Measurements from ENCODE around the gene XPA.

The XPA gene

GRCh38 chr9:97660340-97660739, 36.8 kb downstream of the XPA start:
- no CpG with 5 or more reads among the region's 5 CpGs for WGBS, 2 donors (ENCODE audit: extremely low coverage in 2 of 2, insufficient read length in 2 of 2, insufficient replicate concordance in 1 of 2)
- H2BK12ac ChIP-seq (ENCODE audit: low read length): no peak overlapping the region
- H3K14ac ChIP-seq (ENCODE audit: low read length): no peak overlapping the region

GRCh38 chr9:97659771-97660170, 37.4 kb downstream of the XPA start:
- Histone ChIP-seq H2BK5ac (ENCODE audit: low read length) (no peak overlapping the region), H2AFZ (ENCODE audit: low read length) (no peak overlapping the region), H2BK15ac (ENCODE audit: low read length) (no peak overlapping the region), H3K23ac (ENCODE audit: low read depth, low read length, poor library complexity) (no peak overlapping the region), H2AK5ac (ENCODE audit: low read depth, low read length) (no peak overlapping the region), H3K79me1 (ENCODE audit: low read depth, low read length) (no peaks in the 10 kb centered on the region), H3K36me3 (replicated peaks in 1 of 2; ENCODE audit: control insufficient read depth in 2 of 2, insufficient read depth in 2 of 2, low read length in 2 of 2) (peaks cover 24 to 97% of the 10 kb centered on the region in 2 donors), H3K18ac (ENCODE audit: low read length) (no peak overlapping the region), H3K4me2 (ENCODE audit: insufficient read depth, low read length, poor library complexity, severe bottlenecking) (no peak overlapping the region), H4K8ac (ENCODE audit: low read depth, low read length) (no peak overlapping the region), H3K14ac (ENCODE audit: low read length) (no peak overlapping the region), H3K9ac (ENCODE audit: low read depth, low read length, poor library complexity) (no peak overlapping the region), H3K4me1 (ENCODE audit: control insufficient read depth in 2 of 2, insufficient read depth in 1 of 2, low read depth in 1 of 2, low read length in 2 of 2) (no peaks in the 10 kb centered on the region), H3K4me3 (ENCODE audit: low read length in 2 of 2) (no peak overlapping the region), H3K4ac (ENCODE audit: low read length) (no peak overlapping the region), H2BK12ac (ENCODE audit: low read length) (no peak overlapping the region), H3K9me3 (replicated peaks in 1 of 2; ENCODE audit: control insufficient read depth in 2 of 2, insufficient read depth in 1 of 2, low read depth in 1 of 2, low read length in 2 of 2) (no peaks in the 10 kb centered on the region), H3K27me3 (ENCODE audit: control insufficient read depth in 3 of 3, insufficient read depth in 3 of 3, low read depth in 1 of 3, low read length in 3 of 3) (no peaks in the 10 kb centered on the region), H3K27ac (replicated peaks; ENCODE audit: low read length) (no peak overlapping the region), H4K91ac (ENCODE audit: low read depth, low read length, poor library complexity) (no peak overlapping the region), H2BK120ac (ENCODE audit: low read depth, low read length) (no peak overlapping the region)
- DNase-seq (ENCODE audit: low spot score): no peak
- WGBS, 2 donors (ENCODE audit: extremely low coverage in 2 of 2, insufficient read length in 2 of 2, insufficient replicate concordance in 1 of 2): no CpG with 5 or more reads among the region's 3 CpGs

More at GRCh38 chr9:97660340-97660739, 36.8 kb downstream of the XPA start:
- Histone ChIP-seq H3K4me2 (ENCODE audit: insufficient read depth, low read length, poor library complexity, severe bottlenecking) (no peak overlapping the region), H3K4me3 (ENCODE audit: low read length in 2 of 2) (no peak overlapping the region), H4K91ac (ENCODE audit: low read depth, low read length, poor library complexity) (no peak overlapping the region), H3K4me1 (ENCODE audit: control insufficient read depth in 2 of 2, insufficient read depth in 1 of 2, low read depth in 1 of 2, low read length in 2 of 2) (no peaks in the 10 kb centered on the region), H2AK5ac (ENCODE audit: low read depth, low read length) (no peak overlapping the region), H2AFZ (ENCODE audit: low read length) (no peak overlapping the region), H2BK5ac (ENCODE audit: low read length) (no peak overlapping the region), H3K9me3 (replicated peaks in 1 of 2; ENCODE audit: control insufficient read depth in 2 of 2, insufficient read depth in 1 of 2, low read depth in 1 of 2, low read length in 2 of 2) (no peaks in the 10 kb centered on the region), H3K27ac (replicated peaks; ENCODE audit: low read length) (no peak overlapping the region), H3K4ac (ENCODE audit: low read length) (no peak overlapping the region), H3K79me1 (ENCODE audit: low read depth, low read length) (no peaks in the 10 kb centered on the region), H4K8ac (ENCODE audit: low read depth, low read length) (no peak overlapping the region), H3K9ac (ENCODE audit: low read depth, low read length, poor library complexity) (no peak overlapping the region), H2BK120ac (ENCODE audit: low read depth, low read length) (no peak overlapping the region), H3K36me3 (replicated peaks in 1 of 2; ENCODE audit: control insufficient read depth in 2 of 2, insufficient read depth in 2 of 2, low read length in 2 of 2) (peaks cover 28 to 97% of the 10 kb centered on the region in 2 donors), H2BK15ac (ENCODE audit: low read length) (no peak overlapping the region), H3K23ac (ENCODE audit: low read depth, low read length, poor library complexity) (no peak overlapping the region), H3K18ac (ENCODE audit: low read length) (no peak overlapping the region), H3K27me3 (ENCODE audit: control insufficient read depth in 3 of 3, insufficient read depth in 3 of 3, low read depth in 1 of 3, low read length in 3 of 3) (no peaks in the 10 kb centered on the region)
- no peak for DNase-seq (ENCODE audit: low spot score)

- no CpG with 5 or more reads among the region's 1 CpG for WGBS, 2 donors (ENCODE audit: extremely low coverage in 2 of 2, insufficient read length in 2 of 2, insufficient replicate concordance in 1 of 2)
- Histone ChIP-seq H4K91ac (ENCODE audit: low read depth, low read length, poor library complexity) (no peak overlapping the region), H3K9ac (ENCODE audit: low read depth, low read length, poor library complexity) (no peak overlapping the region), H3K9me3 (replicated peaks in 1 of 2; ENCODE audit: control insufficient read depth in 2 of 2, insufficient read depth in 1 of 2, low read depth in 1 of 2, low read length in 2 of 2) (no peaks in the 10 kb centered on the region), H3K4me3 (ENCODE audit: low read length in 2 of 2) (no peak overlapping the region), H3K79me1 (ENCODE audit: low read depth, low read length) (no peaks in the 10 kb centered on the region), H3K36me3 (replicated peaks in 1 of 2; ENCODE audit: control insufficient read depth in 2 of 2, insufficient read depth in 2 of 2, low read length in 2 of 2) (peaks cover 20 to 97% of the 10 kb centered on the region in 2 donors), H3K23ac (ENCODE audit: low read depth, low read length, poor library complexity) (no peak overlapping the region), H3K27ac (replicated peaks; ENCODE audit: low read length) (no peak overlapping the region), H2BK120ac (ENCODE audit: low read depth, low read length) (no peak overlapping the region), H4K8ac (ENCODE audit: low read depth, low read length) (no peak overlapping the region), H3K4me2 (ENCODE audit: insufficient read depth, low read length, poor library complexity, severe bottlenecking) (no peak overlapping the region), H3K4ac (ENCODE audit: low read length) (no peak overlapping the region), H3K14ac (ENCODE audit: low read length) (no peak overlapping the region), H2AK5ac (ENCODE audit: low read depth, low read length) (no peak overlapping the region), H3K18ac (ENCODE audit: low read length) (no peak overlapping the region), H3K27me3 (ENCODE audit: control insufficient read depth in 3 of 3, insufficient read depth in 3 of 3, low read depth in 1 of 3, low read length in 3 of 3) (no peaks in the 10 kb centered on the region), H2AFZ (ENCODE audit: low read length) (no peak overlapping the region), H2BK12ac (ENCODE audit: low read length) (no peak overlapping the region), H2BK5ac (ENCODE audit: low read length) (no peak overlapping the region), H3K4me1 (ENCODE audit: control insufficient read depth in 2 of 2, insufficient read depth in 1 of 2, low read depth in 1 of 2, low read length in 2 of 2) (no peaks in the 10 kb centered on the region), H2BK15ac (ENCODE audit: low read length) (no peak overlapping the region)
- no peak for DNase-seq (ENCODE audit: low spot score)
These were observed 38.4 kb downstream of the XPA start for GRCh38 chr9:97658707-97659106.

GRCh38 chr9:97651646-97652045, 45.5 kb downstream of the XPA start:
- H4K91ac ChIP-seq (ENCODE audit: low read depth, low read length, poor library complexity): no peak overlapping the region
- no CpG with 5 or more reads among the region's 3 CpGs for WGBS, 2 donors (ENCODE audit: extremely low coverage in 2 of 2, insufficient read length in 2 of 2, insufficient replicate concordance in 1 of 2)
- no peak overlapping the region for H3K4me3 ChIP-seq (ENCODE audit: low read length in 2 of 2)
- H3K27ac ChIP-seq (replicated peaks; ENCODE audit: low read length): no peak overlapping the region
- no peak overlapping the region for H2AFZ ChIP-seq (ENCODE audit: low read length)
- no peak overlapping the region for H3K23ac ChIP-seq (ENCODE audit: low read depth, low read length, poor library complexity)
- H3K9ac ChIP-seq (ENCODE audit: low read depth, low read length, poor library complexity): no peak overlapping the region
- H3K4me2 ChIP-seq (ENCODE audit: insufficient read depth, low read length, poor library complexity, severe bottlenecking): no peak overlapping the region
- DNase-seq (ENCODE audit: low spot score): no peak
- H2BK12ac ChIP-seq (ENCODE audit: low read length): no peak overlapping the region
- no peak overlapping the region for H2BK15ac ChIP-seq (ENCODE audit: low read length)
- no peak overlapping the region for H3K14ac ChIP-seq (ENCODE audit: low read length)
- no peaks in the 10 kb centered on the region for H3K4me1 ChIP-seq (ENCODE audit: control insufficient read depth in 2 of 2, insufficient read depth in 1 of 2, low read depth in 1 of 2, low read length in 2 of 2)
- no peak overlapping the region for H2BK5ac ChIP-seq (ENCODE audit: low read length)
- peaks cover 8 to 100% of the 10 kb centered on the region in 2 donors for H3K36me3 ChIP-seq (replicated peaks in 1 of 2; ENCODE audit: control insufficient read depth in 2 of 2, insufficient read depth in 2 of 2, low read length in 2 of 2)
- no peaks in the 10 kb centered on the region for H3K79me1 ChIP-seq (ENCODE audit: low read depth, low read length)
- no peaks in the 10 kb centered on the region for H3K27me3 ChIP-seq (ENCODE audit: control insufficient read depth in 3 of 3, insufficient read depth in 3 of 3, low read depth in 1 of 3, low read length in 3 of 3)
- H3K9me3 ChIP-seq (replicated peaks in 1 of 2; ENCODE audit: control insufficient read depth in 2 of 2, insufficient read depth in 1 of 2, low read depth in 1 of 2, low read length in 2 of 2): no peaks in the 10 kb centered on the region
- H2BK120ac ChIP-seq (ENCODE audit: low read depth, low read length): no peak overlapping the region
- no peak overlapping the region for H3K18ac ChIP-seq (ENCODE audit: low read length)
- no peak overlapping the region for H3K4ac ChIP-seq (ENCODE audit: low read length)
- H2AK5ac ChIP-seq (ENCODE audit: low read depth, low read length): no peak overlapping the region
- no peak overlapping the region for H4K8ac ChIP-seq (ENCODE audit: low read depth, low read length)
